ENCODE measurements around the gene PDE7B. TPM values are rescaled to one million over a fixed set of nuclear protein-coding genes. Genes with fewer than 3 reads are reported as not detected.
A peak's percentile ranks its signal among the peaks of the same experiment; 100 is the strongest.

PDE7B gene
- total RNA-seq, 1 donor from 2014 or later: 0.53 TPM

DNA sequence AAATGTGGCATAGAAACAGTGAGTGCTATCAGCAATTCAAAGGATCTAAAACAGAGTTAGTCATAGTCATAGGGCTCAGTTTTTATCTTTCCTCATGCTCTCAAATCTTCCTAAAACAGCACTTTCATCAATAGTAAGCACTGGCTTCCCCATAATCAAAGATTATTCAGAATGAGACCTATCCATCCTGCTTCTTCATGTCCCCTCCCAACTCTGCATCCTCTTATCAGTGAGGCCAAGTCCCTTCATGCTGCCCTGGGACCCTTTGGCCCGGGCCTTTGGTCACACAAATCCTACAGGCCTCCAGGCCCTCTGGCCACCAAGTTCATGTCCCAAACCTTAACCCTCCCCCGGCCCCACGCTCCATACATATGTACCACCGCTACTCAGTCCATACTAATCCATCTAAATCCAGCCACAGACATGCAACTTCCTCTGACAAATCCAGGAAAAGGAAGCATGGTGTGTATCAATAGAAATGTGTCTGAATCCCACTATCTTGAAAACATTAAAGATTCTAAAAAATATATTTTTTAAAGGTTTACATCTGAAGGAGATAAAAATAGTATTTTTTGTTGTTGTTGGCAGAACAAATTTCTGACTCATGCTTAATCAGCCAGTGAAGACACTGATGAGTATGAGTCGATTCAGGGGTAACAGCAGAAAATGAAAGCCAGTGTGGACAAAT is 143.5 kb downstream of the PDE7B start:
- Histone ChIP-seq H3K36me3 (ENCODE audit: control insufficient read depth, insufficient read depth, low read length) (no peaks in the 10 kb centered on the region), H3K4me3 (ENCODE audit: low read depth, low read length) (no peak overlapping the region), H3K27me3 (ENCODE audit: control insufficient read depth, insufficient read depth, low read length) (no peaks in the 10 kb centered on the region)
- FAIRE-seq: no peak
- DNase-seq (ENCODE audit: low read depth): peak; percentile 74
- no peak for TF ChIP-seq CTCF (IDR thresholded peaks at IDR 0.05; ENCODE audit: insufficient read depth, low read length, severe bottlenecking)

- FAIRE-seq (no peak), DNase-seq (ENCODE audit: low read depth) (no peak)
- Histone ChIP-seq H3K27me3 (ENCODE audit: control insufficient read depth, insufficient read depth, low read length) (no peaks in the 10 kb centered on the region), H3K36me3 (ENCODE audit: control insufficient read depth, insufficient read depth, low read length) (no peaks in the 10 kb centered on the region), H3K4me3 (ENCODE audit: low read depth, low read length) (no peak overlapping the region)
- TF ChIP-seq CTCF (IDR thresholded peaks at IDR 0.05; ENCODE audit: insufficient read depth, low read length, severe bottlenecking): no peak
These were observed 144.0 kb downstream of the PDE7B start for GRCh38 chr6:135995545-135995898.

- DNase-seq (ENCODE audit: low read depth) (no peak), FAIRE-seq (no peak)
- Histone ChIP-seq H3K4me3 (ENCODE audit: low read depth, low read length) (no peak overlapping the region), H3K27me3 (ENCODE audit: control insufficient read depth, insufficient read depth, low read length) (no peaks in the 10 kb centered on the region), H3K36me3 (ENCODE audit: control insufficient read depth, insufficient read depth, low read length) (no peaks in the 10 kb centered on the region)
- TF ChIP-seq CTCF (IDR thresholded peaks at IDR 0.05; ENCODE audit: insufficient read depth, low read length, severe bottlenecking): no peak
These were observed 145.2 kb downstream of the PDE7B start for GRCh38 chr6:135996668-135997067.

DNA sequence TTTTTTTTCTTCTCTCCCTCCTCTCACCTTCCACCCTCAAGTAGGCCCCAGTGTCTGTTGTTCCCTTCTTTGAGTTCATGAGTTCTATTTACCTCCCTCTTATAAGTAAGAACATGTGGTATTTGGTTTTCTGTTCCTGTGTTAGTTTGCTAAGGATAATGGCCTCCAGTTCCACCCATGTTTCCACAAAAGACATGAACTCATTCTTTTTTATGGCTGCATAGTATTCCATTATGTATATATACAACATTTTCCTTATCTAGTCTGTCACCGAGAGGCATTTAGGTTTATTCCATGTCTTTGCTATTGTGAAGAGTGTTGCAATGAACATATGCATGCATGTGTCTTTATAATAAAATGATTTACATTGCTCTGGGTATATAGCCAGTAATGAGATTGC is 147.9 kb downstream of the PDE7B start:
- no peak for DNase-seq (ENCODE audit: low read depth)
- Histone ChIP-seq H3K36me3 (ENCODE audit: control insufficient read depth, insufficient read depth, low read length) (no peaks in the 10 kb centered on the region), H3K27me3 (ENCODE audit: control insufficient read depth, insufficient read depth, low read length) (no peaks in the 10 kb centered on the region), H3K4me3 (ENCODE audit: low read depth, low read length) (no peak overlapping the region)
- no peak for FAIRE-seq
- no peak for TF ChIP-seq CTCF (IDR thresholded peaks at IDR 0.05; ENCODE audit: insufficient read depth, low read length, severe bottlenecking)

- TF ChIP-seq CTCF (IDR thresholded peaks at IDR 0.05; ENCODE audit: insufficient read depth, low read length, severe bottlenecking): no peak
- Histone ChIP-seq H3K4me3 (ENCODE audit: low read depth, low read length) (no peak overlapping the region), H3K36me3 (ENCODE audit: control insufficient read depth, insufficient read depth, low read length) (no peaks in the 10 kb centered on the region), H3K27me3 (ENCODE audit: control insufficient read depth, insufficient read depth, low read length) (no peaks in the 10 kb centered on the region)
- DNase-seq (ENCODE audit: low read depth): no peak
- no peak for FAIRE-seq
These were observed 155.8 kb downstream of the PDE7B start for GRCh38 chr6:136007345-136007744.

- Histone ChIP-seq H3K36me3 (ENCODE audit: control insufficient read depth, insufficient read depth, low read length) (no peaks in the 10 kb centered on the region), H3K27me3 (ENCODE audit: control insufficient read depth, insufficient read depth, low read length) (no peaks in the 10 kb centered on the region), H3K4me3 (ENCODE audit: low read depth, low read length) (no peak overlapping the region)
- no peak for DNase-seq (ENCODE audit: low read depth)
- no peak for FAIRE-seq
- no peak for TF ChIP-seq CTCF (IDR thresholded peaks at IDR 0.05; ENCODE audit: insufficient read depth, low read length, severe bottlenecking)
These were observed 160.0 kb downstream of the PDE7B start for GRCh38 chr6:136011475-136011874.
